Stimulated activated CD8-positive, alpha-beta memory T cell treated with anti-CD3 and anti-CD28 coated beads, Interleukin-12 subunit alpha, Interleukin-12 subunit beta, amount 100 ng/mL, for 24 hours (primary cell): ENCODE data around the gene GDAP1L1.

Source experiments
- DNase-seq: peaks from one replicate; pipeline ENCODE4 v3.0.0-alpha.2; 2020; ENCODE audit errors: extremely low read depth

GDAP1L1 gene

GRCh38 chr20:44247131-44247571 lies at the start of gene GDAP1L1:
TSS of gene GDAP1L1 (plus strand) at chr20:44247308. CDS start at chr20:44247335, 27 bp downstream.
- DNase-seq, result no peak

DNA sequence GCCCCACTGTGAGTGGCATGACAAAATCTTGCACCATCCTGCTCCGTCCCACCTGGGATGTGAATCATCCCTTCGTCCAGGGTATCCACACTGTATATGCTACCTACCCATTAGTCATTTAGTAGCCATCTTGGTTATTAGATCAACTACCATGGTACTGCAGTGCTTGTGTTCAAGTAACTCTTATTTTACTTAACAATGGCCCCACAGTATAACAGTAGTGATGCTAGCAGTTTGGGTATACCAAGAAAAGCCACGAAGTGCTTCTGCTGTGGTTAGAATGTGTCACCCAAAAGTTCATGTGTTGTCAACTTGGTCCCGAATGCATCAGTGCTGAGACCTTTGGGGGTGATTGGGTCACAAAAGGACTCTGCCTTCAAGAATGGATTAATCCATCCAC lies 48.2 kb upstream of the GDAP1L1 start:
- no peak for DNase-seq

DNA sequence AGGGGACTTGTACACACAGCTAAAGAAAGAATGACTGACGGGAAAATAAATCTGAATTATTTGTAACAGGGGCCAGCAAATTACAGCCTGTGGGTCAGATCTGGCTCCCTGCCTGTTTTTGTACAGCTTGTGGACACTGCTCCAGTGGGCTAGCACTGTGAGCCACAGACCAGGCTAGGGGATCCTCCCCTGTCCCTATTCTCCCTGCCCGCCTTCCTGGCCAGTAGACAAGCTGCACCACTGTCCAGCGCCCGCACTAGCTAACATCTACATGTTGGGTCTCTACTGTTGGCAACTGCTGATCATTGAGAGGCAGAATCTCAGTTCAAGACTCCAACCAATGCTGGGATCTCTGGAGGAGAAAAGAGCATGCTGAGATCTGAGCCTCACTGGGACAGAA lies 47.2 kb upstream of the GDAP1L1 start:
- no peak for DNase-seq

DNA sequence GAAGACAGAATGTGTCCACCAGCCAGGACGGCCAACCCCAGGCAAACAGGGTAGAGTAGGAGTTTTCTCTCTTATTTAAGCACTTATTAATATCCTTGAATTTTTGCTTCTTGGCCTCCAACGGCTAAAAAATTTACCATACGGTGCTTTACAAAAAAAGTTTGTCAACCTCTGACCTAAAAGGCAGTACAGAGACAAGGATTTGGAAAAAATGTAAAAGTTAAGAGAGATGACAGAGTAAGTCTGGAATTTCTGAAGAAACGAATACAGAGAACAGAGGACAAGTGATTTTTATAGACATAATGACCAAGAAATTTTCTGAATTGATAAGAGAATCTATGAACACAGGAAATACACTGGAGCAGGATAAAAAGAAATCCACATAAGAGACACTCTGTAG lies 46.7 kb upstream of the GDAP1L1 start:
- DNase-seq, result no peak

DNA sequence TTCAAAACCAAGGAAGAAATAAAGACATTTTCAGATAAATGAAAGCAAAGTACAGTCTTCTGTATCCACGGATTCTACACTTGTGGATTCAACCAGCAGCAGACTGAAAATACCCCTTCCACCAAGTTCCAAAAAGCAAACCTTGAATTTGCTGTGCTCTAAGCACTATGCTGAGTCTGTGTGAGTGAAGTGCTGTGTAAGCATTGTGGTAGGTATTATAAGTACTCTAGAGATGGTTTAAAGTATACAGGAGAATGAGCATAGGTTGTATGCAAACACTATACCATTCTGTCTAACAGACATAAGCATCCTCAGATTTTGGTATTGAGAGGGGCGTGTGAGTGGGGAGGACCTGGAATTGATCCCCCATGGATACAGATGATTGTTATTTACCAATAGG lies 46.1 kb upstream of the GDAP1L1 start:
- no peak for DNase-seq

- no peak for DNase-seq
Measured at GRCh38 chr20:44203161-44203560, 43.9 kb upstream of the GDAP1L1 start.

DNA sequence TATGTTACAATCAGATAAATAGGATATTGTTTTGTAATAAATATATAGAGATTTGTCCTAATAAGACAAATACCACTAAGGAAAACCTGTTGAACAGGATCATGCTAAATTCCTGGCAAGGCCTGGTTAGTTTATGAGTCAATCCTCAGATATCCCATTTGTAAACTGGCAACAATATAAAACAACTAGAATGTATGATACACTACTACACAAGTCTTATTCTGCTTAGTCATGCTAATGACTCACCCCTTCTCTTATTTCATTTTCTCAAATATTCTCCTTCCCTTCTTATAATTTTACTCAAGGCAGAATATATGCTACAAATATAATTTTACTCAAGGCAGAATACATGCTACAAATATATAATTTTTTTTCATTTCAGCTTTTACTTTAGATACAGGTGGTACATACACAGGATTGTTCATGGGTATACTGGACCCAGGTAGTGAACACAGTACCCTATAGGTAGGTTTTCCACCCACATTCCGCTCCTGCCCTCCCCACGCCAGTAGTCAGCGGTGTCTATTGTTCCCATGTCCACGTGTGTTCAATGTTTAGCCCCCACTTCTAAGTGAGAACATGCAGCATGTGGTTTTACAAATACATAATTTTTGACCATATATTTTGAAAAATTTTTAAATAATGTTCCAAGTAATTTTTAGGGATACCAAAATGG lies 42.8 kb upstream of the GDAP1L1 start:
- no peak for DNase-seq

- no peak for DNase-seq
Measured at GRCh38 chr20:44204832-44205215, 42.3 kb upstream of the GDAP1L1 start.

- no peak for DNase-seq
Measured at GRCh38 chr20:44206132-44206531, 41.0 kb upstream of the GDAP1L1 start.

- no peak for DNase-seq
Measured at GRCh38 chr20:44207126-44207723, 39.9 kb upstream of the GDAP1L1 start.

DNA sequence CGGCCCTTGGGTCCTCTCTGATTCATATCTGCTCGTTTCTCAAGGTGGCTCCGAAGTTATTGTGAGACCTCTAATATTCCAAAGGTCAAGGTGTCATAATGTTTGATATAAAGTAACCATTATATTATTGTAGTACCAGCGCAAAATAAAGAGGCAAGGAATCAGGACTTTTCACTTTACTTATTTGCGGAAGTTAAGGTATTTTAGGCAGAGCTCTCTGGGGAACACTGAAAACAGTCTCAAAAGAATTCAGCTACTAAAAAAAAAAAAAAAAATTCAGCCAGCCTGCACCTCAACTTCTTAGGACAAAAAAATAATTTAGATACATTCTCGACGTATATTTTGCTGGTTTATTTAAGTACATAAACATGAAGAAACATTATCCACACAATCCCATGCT lies 38.9 kb upstream of the GDAP1L1 start:
- DNase-seq, result no peak

GRCh38 chr20:44208770-44209169 lies 38.3 kb upstream of the GDAP1L1 start:
- no peak for DNase-seq

- no peak for DNase-seq
Measured at GRCh38 chr20:44209686-44210405, 37.3 kb upstream of the GDAP1L1 start.

GRCh38 chr20:44210406-44211176 lies 36.5 kb upstream of the GDAP1L1 start, which contains the start of gene OSER1:
TSS of gene OSER1 (minus strand) at chr20:44210771. CDS start at chr20:44206957, 3,814 bp downstream.
- peak; percentile 88 for DNase-seq

DNA sequence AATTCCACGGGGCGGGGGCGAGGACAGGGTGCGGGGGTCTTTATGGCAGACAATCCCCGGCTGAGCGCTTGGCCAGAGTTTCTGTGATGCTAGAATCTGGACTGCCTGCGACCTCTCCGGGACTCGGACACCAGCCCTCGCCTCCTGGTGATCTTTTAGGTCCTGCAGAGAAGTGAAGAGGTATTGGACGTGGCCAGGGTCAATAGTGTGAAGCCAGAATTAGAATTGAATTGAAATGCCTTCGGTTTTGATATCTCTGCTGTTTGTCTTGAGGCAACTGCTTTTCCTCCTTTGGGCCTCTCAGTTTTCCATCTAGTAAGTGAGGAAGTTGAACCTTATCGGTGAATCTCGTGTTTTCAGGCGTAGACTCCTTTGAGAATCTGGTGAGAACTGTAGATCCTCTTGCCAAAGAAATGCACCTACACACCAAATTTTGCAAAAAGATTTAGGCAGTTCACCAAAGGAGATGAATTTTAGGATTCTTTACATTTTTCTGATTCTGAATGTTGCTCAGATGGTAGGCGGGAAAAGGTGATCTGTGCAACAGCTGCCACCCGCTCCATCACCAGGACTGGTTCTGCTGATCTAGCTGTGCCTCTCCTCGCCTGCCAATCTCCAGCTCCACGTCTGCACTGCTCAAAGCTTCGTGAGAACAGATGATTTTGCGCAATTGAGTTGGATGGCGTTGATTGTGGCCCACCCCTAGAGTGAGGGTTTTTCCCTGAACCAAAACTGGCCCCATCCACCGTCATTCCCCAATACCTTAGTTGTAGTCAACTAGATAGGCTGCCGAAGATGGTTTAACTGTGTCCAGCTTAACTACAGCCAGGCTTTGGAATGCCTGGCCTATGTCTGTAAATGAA lies 35.7 kb upstream of the GDAP1L1 start:
- no peak for DNase-seq

GRCh38 chr20:44212792-44213191 lies 34.3 kb upstream of the GDAP1L1 start:
- DNase-seq, result no peak

DNA sequence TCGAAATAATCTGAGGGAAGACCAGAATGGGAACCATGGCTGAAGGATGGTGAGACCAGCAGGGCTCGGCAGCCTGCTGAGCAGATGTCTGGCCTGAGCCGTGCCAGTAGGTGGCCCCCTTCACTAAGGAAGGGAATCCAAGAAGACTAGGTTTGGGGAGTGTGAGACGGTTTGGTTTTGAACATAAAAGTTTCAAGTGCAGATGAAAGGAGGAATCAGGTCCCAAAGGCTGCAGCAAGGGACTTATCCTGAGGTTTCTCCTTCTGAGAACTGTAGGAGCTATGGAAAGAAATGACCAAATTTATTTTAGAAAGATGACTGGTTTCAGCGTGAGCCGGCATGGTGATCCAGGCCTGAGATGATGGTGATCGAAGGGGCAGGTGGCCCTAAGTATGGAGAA lies 32.0 kb upstream of the GDAP1L1 start:
- no peak for DNase-seq

DNA sequence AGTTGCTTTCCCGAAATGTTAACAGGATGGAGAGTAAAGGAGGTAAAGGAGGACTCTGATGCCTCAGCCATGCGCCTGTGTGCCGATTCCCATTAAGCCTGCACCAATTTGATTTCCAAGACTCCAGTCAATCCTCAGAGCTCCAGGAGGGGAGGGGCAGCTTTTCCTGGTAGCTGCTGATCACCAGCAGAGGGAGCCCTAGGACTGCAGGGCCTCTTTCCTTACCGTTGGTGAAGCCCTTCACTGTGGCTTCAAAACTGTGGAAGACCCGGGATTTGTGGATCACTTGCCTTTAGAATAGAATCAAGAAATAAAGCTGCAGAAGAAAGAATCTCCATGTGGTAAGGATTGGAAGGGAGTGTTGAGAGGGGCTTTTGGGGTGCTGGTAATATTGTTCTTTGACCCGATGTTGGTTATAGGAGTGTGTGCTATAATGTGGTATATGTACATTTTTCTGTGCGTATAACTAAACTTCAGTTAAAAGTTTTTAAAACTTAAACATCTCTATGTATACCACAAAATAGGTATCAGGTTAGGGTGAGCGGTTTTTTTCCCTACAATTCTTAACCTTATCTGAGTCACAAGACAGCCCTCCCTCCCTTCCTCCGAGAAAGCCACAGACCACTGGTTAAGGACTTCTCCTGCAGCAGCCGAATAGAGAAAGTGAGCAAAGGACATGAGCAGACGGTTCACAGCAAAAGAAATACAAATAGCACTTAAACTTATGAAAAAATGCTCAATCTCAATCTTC lies 29.6 kb upstream of the GDAP1L1 start:
- DNase-seq, result no peak

DNA sequence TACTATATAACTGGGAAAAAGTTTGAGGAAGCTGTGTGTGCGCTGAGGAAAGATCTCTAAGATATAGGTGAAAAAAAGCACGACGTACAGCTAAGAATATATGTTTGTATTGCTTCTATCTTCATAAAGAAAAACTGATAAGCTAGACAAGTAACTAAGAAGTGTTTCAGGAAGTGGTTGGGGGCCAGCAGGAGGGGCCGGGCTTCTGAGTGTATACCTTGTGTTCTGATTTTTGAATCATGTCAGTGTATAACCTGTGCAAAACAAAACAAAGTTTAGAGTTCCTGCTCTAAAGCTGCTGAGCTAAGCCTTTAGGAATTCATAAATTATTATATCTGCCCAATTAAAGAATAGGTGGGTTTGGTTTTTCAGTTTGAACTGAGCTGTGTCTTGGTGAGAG lies 28.7 kb upstream of the GDAP1L1 start:
- no peak for DNase-seq

GRCh38 chr20:44219170-44219730 lies 27.9 kb upstream of the GDAP1L1 start:
- no peak for DNase-seq
